HL-60 (cell line): ENCODE results near the gene LRFN2.

Source experiments
- CTCF ChIP-seq: IDR thresholded peaks from one replicate; pipeline ENCODE4 v1.5.1; 2011; ENCODE audit warnings: low read length, control low read depth, inconsistent platforms; ENCODE audit not compliant: insufficient read depth
- POLR2AphosphoS5 ChIP-seq: IDR thresholded peaks from 2 replicates; pipeline ENCODE4 v1.6.1; 2012; ENCODE audit warnings: low read depth
- REST ChIP-seq: IDR thresholded peaks from 2 replicates; pipeline ENCODE4 v1.6.1; 2012; ENCODE audit warnings: low read depth; ENCODE audit not compliant: insufficient replicate concordance

GRCh38 chr6:40551966-40552505 lies 35.1 kb downstream of the LRFN2 start:
- no peak for TF ChIP-seq CTCF
- TF ChIP-seq REST = no peak
- no peak for TF ChIP-seq POLR2AphosphoS5
